ENCODE measurements around the gene TBX10.

DNA sequence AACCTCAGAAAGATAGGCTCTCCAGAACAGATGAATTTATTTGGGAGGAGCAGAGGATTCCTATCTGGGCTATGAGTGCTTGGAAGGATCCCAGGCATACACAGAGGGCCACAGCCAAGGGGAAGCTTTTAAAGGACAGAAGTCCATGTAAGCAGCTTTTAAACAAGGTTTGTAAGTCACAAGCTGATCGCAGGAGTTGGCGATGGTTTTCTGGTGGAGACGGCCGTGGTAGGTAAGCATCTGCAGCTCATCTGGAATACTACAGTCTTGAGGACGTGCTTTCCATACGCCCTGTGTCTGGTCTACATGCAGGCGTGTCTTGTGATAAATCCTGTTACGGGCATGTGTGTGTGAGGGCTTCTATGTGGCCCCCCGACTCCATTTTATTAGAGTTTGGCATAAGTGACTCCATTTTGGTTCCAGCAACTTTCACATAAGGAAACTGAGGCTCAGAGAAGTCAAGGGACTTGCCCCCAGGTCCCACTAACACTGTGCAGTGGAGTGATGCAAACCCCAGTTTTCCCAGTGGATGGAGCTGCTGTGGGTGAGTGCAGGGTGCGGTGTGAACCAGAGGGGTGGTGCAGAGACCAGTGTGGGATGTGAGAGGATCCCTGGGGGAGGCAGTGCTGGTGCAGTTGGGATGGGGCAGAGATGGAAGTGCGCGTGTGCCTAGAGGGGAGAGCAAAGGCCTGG is 22.7 kb upstream of the TBX10 start:
- TF ChIP-seq EZH2phosphoT487 (IDR thresholded peaks at IDR 0.05; ENCODE audit: borderline replicate concordance, low read length): no peak
- TF ChIP-seq, protein P1, sequence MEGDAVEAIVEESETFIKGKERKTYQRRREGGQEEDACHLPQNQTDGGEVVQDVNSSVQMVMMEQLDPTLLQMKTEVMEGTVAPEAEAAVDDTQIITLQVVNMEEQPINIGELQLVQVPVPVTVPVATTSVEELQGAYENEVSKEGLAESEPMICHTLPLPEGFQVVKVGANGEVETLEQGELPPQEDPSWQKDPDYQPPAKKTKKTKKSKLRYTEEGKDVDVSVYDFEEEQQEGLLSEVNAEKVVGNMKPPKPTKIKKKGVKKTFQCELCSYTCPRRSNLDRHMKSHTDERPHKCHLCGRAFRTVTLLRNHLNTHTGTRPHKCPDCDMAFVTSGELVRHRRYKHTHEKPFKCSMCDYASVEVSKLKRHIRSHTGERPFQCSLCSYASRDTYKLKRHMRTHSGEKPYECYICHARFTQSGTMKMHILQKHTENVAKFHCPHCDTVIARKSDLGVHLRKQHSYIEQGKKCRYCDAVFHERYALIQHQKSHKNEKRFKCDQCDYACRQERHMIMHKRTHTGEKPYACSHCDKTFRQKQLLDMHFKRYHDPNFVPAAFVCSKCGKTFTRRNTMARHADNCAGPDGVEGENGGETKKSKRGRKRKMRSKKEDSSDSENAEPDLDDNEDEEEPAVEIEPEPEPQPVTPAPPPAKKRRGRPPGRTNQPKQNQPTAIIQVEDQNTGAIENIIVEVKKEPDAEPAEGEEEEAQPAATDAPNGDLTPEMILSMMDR (IDR thresholded peaks at IDR 0.05; ENCODE audit: low read depth, low read length, poor library complexity, severe bottlenecking): no peak
